T-helper 1 cell treated with Interleukin-12 subunit alpha and Interleukin-12 subunit beta and Interleukin-4 antibody, amounts not matched to agents 30 ng/mL and 1 ng/mL, for 36 hours (primary cell): ENCODE data around the gene CCR7. TPM values are rescaled to one million over a fixed set of nuclear protein-coding genes. Genes with fewer than 3 reads are reported as not detected.

Experiments used
- intact Hi-C: fragments of 100-400 bp; cut with micrococcal nuclease; formaldehyde crosslinking; loops from one replicate; pipeline ENCODE4 v1.15.1; 2024
- total RNA-seq: library from RNA; stranded (reverse); gene quantifications from 2 replicates; pipeline ENCODE4 v1.2.3, GENCODE V29; 2022

Gene CCR7
- total RNA-seq, 1 donor from 2014 or later, result 171 TPM

- intact Hi-C loops, result no loop called here
These were observed 42.9 kb downstream of the CCR7 start for GRCh38 chr17:40522250-40522960.

DNA sequence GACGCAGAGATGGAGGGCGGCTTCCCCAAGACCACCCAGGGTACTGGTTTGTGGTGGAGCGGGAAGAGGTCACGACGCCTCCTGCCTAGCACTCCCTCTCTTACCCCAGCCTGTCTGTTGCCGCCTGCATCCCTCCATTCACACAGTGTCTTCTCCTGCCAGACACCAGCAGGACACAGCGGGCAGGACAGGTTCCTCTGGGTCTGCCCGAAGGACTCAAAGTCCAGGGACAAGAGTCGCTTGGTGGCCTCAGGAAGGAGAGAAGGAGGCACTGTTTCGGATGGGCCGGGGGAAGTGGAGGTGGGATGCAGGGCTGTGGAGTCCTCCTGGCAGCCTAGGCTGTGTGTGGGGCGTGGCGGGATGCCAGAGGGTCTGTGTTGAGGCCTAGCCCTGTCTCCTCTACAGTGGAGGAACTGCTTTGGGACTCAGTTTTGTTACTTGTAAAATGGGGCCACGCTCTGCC lies 44.2 kb downstream of the CCR7 start:
- intact Hi-C loops, result no loop called here

DNA sequence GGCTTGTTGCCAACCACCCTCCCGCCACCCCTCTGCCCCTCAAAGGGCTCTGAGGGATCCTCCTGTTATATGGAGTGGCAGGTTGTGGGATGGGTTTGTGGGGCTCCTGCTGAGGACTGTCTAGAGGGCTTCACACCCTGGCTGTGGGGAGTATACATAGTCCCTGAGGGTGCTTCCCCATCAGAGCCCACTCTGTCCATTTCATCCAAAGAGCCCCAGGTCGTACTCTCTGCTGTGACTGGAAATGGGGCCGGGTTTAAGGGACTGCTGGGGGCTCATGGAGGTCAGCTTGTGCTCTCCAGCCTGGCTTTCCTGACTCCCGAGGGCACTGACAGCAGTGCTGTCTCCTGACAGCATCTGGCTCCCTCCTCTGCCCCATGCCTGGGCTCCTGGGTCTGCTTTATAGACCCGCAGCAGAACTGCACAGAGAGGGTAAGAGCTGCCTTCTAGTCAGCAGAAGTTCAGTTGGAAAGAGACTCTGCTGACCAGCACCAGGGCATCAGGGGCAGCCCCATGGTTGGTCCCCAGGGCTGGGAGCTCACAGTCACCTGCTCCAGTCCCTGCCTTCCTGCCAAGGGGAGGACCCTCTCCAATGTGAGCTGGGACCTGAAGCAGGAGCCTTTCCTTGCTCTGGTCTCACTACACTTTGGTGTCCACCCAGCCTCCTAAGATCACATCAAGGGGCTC lies 46.0 kb downstream of the CCR7 start:
- intact Hi-C loops, result loop anchor here (5.0 kb wide), 2 partner anchors 77 to 1413 kb away; partner anchors contain the start of genes IGFBP4 and ODAD4

DNA sequence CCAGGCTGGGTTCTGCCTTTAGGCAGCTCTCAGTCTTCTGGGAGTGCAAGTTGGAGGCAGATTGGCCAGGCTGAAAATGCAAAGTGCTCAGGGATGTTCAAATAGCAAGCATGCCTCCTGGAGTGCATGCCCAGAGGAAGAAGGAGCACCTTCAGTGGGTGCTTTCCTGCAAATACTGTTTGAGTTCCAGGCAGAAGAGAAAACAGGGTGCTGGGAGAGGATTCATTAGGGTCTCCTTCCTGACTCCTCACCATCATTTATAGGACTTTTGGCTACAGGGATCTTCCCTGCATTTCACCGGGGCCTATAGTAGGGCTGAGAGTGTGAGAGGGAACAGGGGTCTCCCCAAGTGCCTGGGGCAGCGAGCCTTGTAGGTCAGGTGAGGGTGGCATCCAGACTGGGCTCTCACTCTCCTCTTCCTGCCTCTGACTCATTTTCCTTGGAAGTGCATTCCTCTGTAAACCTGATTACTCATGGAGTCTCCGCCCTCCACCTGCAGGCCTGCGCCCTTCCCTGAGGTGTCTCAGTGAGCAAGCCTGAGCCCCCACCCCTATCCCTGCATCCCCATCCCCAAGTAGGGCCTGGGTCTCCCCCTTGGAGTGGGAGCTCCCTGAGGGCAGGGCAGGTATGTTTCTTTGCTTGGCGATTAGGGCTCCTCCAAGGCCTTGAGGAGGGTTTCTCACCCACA lies 46.7 kb downstream of the CCR7 start:
- intact Hi-C loops, result loop anchor here (5.0 kb wide), 2 partner anchors 76 to 1414 kb away; partner anchors contain the start of genes IGFBP4 and ODAD4

GRCh38 chr17:40517981-40518380 lies 47.3 kb downstream of the CCR7 start:
- intact Hi-C loops, result loop anchor here (2.0 to 5.0 kb wide), 3 partner anchors 29 to 1414 kb away; partner anchors contain the start of genes IGFBP4 and ODAD4

GRCh38 chr17:40517286-40517662 lies 48.0 kb downstream of the CCR7 start:
- intact Hi-C loops, result loop anchor here (2.0 to 5.0 kb wide), 3 partner anchors 28 to 1415 kb away; partner anchors contain the start of genes IGFBP4 and ODAD4

DNA sequence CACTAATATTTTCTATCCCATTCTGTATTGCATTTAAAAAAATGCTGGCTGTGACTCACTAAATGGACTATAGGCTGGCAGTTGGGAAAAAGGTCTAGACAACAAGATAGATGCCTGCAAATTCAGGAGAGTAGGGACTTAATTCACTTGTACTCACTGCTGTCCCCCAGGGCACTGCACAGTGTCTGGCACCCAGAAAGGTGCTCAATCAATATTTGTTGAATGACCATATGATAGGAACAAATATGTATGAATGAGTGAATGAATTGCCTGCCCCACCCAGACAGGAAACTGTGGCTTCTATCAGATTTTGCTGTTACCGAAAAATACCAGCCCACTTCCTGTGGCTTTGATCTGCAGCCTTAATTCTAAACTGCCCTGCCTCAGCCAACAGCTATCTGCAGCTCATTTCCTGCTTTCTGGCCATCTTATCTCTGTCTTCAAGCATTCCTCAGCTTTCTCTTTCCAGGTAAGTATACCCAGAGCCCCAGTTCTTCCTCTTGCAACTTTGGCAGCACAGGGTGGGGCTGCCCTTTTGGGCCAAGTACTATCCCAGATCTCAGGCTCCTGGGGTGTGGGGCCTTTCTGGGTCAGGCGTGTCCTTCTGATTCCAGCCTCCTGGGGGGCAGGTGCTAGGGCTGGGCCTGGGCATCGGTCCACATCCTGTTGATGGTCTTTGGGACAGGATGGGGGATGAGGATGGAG lies 48.5 kb downstream of the CCR7 start:
- intact Hi-C loops, result loop anchor here (1.0 to 5.0 kb wide), 7 partner anchors 17 to 1416 kb away; partner anchors contain the start of genes IGFBP4 and ODAD4

DNA sequence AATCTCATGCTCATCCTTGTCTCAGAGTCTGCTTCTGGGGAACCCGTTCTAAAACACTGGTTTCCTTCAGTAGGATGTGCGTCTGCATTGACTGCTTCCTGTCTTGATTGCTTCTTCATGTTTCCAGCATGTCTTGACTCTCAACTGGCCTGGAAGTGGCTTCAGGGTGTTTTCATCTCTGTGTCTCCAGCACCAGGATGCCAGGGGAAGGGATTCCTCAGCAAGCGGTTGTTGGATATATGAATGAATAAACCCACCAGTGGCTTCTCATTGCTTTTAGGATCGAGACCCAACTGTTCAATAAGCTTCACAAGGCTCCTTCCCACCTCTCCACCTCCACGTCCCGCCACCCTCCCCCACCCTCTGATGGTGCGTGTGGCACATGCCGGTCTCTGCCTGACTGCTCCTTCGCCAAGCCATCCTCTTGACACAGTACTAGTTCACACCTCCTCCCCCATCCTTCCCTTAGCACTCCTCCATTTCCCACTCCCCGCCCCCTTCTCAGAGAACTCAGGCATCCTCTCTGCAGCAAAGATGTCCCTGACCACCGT lies 49.7 kb downstream of the CCR7 start:
- intact Hi-C loops, result loop anchor here (1.0 to 5.0 kb wide), 7 partner anchors 18 to 1417 kb away; partner anchors contain the start of genes IGFBP4 and ODAD4

DNA sequence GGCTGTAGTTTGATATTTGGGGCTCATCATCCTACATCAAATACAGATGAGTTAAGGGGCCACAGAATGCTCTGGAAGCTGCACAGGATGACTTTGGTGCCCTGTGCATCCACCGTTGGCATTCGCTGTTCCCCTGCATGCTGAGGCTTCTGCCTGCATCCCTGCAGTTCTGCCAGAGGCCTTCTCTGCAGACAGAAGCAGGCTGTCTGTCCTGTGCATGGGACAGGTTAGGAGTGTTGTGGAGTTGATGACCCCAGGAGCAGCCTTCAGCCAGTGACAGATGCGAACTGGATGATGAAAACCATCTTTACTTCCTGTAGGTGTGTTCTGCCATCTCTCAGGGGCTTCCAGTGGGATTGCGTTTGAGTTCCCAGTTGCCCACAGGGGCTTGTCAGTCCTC lies 50.3 kb downstream of the CCR7 start:
- intact Hi-C loops, result loop anchor here (5.0 kb wide), 2 partner anchors 73 to 1417 kb away; partner anchors contain the start of genes IGFBP4 and ODAD4

DNA sequence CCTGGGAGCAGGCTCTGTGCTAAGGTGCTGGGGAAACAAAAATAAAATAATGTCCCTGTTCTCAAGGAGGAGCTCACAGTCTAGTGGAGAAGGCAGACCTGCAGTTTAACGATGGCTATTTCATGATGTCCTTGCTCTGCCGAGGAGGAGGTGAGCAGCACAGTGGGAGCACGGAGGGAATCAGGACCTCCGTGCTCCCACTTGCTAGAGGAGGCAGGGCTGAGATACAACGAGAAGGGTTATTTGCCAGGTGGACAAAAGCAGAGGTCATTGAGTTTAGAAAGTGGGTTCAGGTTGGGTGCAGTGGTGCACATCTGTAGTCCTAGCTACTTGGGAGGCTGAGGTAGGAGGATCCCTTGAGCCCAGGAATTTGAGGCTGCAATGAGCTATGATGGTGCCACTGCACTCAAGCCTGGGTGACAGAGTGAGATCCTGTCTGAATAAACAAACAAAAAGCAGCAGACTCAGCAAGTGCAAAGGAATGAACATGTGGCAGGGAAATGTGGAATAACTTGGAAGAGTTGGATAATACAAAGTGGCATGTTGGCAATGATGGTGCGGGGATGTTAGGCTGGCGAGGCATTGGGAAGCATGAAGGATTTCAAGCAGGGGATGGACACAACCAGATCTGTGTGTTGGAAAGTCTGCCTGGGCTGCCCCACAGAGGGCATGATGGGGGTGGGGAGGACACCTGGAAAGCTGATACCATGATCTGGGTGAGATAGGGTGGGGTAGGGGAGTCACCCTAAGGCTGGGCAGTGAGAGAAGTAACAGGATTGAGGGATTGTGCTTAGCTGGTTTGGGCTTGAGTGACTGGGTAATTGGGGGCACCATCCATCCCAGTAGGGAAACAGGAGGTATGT lies 51.0 kb downstream of the CCR7 start:
- intact Hi-C loops, result no loop called here

DNA sequence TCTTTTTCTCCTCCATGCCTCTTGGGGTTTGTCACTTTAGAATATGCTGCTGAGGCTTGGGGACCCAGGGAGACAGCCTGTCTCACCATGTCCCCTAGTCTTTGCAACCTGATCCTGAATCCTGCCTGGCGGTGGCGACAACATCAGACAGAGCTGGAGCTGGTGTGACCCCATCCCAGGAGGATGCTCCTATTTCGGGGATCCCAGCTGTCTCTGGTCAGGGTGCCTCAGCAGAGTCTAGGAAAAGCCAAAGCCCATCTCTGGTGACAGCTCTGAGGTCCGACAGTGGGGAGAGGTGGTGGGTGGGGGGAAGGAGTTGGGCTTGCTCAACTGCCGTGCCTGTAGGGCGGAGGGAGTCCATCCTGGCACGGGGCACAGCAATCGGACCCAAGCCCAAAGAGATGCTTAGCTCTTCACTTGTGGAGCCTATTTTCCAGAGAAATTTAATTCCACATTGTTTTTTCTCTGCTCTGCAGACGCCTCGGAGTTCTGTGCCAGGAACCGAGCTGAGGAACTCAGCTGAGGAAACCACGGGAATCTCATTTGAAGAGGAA lies 53.5 kb downstream of the CCR7 start:
- intact Hi-C loops, result no loop called here

DNA sequence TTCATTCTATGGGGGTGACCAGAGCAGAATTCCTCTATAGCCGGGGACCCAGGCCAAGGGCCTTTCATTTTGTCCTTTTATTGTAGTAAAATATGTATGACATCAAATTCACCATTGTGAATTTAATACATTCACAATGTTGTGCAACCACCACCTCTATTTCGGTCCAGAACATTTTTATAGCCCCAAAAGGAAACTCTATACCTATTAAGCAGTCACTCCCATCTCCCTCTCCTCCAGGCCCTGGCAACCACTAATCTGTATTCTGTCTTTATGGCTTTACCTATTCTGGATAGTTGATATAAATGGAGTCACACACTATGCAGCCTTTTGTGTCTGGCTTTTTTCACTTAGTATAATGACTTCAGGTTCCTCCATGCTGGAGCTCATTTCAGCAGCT lies 54.1 kb downstream of the CCR7 start:
- intact Hi-C loops, result no loop called here

DNA sequence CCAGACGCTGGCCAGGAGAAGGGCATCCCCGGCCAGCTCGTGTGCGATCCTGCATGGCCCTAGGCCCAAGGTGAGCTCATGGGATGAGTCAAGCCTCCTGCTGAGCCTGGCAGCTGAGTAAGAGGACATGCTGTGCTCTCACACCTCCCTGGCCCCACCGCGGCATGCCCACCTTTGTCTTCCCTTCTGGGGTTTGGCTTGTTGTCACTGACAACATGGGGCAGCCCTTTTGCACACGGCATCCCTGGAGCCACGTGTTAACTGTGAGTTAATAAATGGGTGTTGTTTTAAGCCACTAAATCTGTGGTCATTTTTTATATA lies 55.0 kb downstream of the CCR7 start:
- intact Hi-C loops, result no loop called here

GRCh38 chr17:40509626-40510327 lies 55.5 kb downstream of the CCR7 start:
- intact Hi-C loops, result no loop called here

DNA sequence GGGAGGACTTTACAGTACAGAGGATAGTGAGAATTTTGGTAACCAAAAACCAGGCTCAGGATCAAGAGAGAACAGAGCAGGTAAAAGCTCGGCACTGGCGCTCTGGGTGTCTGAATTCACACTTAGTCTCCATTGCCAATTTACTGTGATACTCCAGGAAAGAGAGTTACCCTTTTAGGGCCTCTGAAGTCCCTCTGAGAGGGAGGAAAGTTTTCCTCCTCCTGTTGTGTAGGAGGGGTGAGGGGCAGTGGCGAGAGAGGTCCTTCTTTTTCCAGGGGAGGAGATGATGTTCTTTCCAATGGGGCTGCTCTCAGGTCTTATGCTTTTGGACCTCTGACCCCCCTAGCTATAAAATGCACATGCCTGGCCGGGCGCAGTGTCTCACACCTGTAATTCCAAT lies 58.5 kb downstream of the CCR7 start:
- intact Hi-C loops, result no loop called here
